A549 treated with RU486 at 1 μM for 4 hours (cell line): Measurements from ENCODE around the gene C6orf52. TPM values are rescaled to one million over a fixed set of nuclear protein-coding genes. Genes with fewer than 3 reads are reported as not detected.

Experiments
- total RNA-seq: library from RNA; stranded (reverse); fragments of 200-300 nt; extraction: Qiagen RNA extraction; gene quantifications from 5 replicates; pipeline ENCODE4 v1.2.3, GENCODE V29; 2022; ENCODE audit warnings: low read depth

Gene C6orf52
- 1.2 to 2.3 TPM (median 2.1 TPM) in 5 replicates for total RNA-seq

GRCh38 chr6:10694302-10695085 is at the start of gene C6orf52, which contains the start of gene PAK1IP1:
C6orf52 (minus strand) TSS chr6:10694616; CDS start chr6:10687550, 7,066 bp downstream.
PAK1IP1 (plus strand) TSS chr6:10694972; CDS start chr6:10694986, 14 bp downstream.

GRCh38 chr6:10722820-10723566 is 28.6 kb upstream of the C6orf52 start, which contains the start of gene TMEM14C:
TMEM14C (plus strand) TSS chr6:10723070; CDS start chr6:10724614, 1,544 bp downstream.

Other genes with a start within 250 kb of the C6orf52 start
- 5.8 to 9.3 TPM (median 7.0 TPM) in 5 replicates for gene GCNT2, start 173.3 kb downstream of the C6orf52 start, total RNA-seq
- 18.8 to 24.5 TPM (median 22.0 TPM) in 5 replicates for gene PAK1IP1, start 356 bp upstream of the C6orf52 start, total RNA-seq
- gene TMEM14C, start 28.5 kb upstream of the C6orf52 start, total RNA-seq = 138 to 158 TPM (median 155 TPM) in 5 replicates
- gene TMEM14B, start 53.2 kb upstream of the C6orf52 start, total RNA-seq = 134 to 154 TPM (median 143 TPM) in 5 replicates
- gene MAK, start 143.9 kb upstream of the C6orf52 start, total RNA-seq = 0.10 to 0.21 TPM (median 0.14 TPM) in 5 replicates
- not detected in 5 replicates for gene GCM2, start 187.4 kb upstream of the C6orf52 start, total RNA-seq
- 1.4 to 2.6 TPM (median 1.6 TPM) in 5 replicates for gene SYCP2L, start 192.4 kb upstream of the C6orf52 start, total RNA-seq